ENCODE measurements around the gene COPE. TPM values are rescaled to one million over a fixed set of nuclear protein-coding genes. Genes with fewer than 3 reads are reported as not detected.

COPE gene
- total and polyA plus RNA-seq, 2 of the 4 experiments (the other 2 are of a cell fraction): 347 to 461 TPM

DNA sequence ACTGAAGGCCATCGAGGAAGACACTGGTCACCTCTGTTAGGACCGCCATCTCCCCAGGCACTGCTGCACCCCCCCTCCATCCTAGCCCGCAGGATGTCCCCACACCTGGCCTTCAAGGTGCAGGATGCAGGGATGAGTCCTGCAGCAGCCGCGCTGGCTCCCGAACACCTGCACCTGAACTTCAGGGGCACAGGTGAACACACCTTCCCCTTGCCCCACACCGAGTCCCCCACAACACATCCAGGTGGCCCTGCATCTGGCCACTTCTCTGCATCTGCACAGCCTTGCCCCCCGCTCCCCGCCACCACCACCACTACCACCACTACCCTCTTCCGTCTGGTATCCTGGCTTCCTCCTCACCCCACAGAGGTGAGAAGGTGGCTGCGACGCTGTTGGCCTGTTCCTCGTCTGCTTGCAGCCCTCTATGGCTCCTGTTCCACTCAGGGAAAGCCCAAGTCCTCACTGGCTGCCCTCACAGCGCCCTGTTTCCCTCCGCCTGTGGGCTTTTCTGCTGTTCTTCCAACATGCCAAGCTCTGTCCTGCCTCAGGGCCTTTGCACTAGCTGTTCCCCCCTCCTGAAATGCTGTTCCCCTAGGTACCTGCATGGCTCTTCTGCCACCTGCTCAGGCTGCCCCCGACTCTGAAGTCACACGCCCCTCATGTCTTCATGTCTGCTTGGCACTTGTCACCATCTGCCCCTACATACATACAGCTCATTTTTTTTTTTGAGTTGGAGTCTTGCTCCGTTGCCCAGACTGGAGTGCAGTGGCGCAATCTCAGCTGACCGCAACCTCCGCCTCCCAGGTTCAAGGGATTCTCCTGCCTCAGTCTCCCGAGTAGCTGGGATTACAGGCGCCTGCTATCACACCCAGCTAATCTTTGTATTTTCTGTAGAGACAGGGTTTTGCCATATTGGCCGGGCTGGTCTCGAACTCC lies 21.8 kb downstream of the COPE start:
- no peak overlapping the region for H3K4ac ChIP-seq (ENCODE audit: low read depth, low read length)
- H4K91ac ChIP-seq (ENCODE audit: insufficient read depth, low read depth, low read length): no peak overlapping the region
- no peak overlapping the region for H3K56ac ChIP-seq (ENCODE audit: extremely low read depth, insufficient read depth, low read length)
- no peak for ATAC-seq (ENCODE audit: low read depth)
- no peak overlapping the region for H2BK120ac ChIP-seq (ENCODE audit: low read depth, low read length)
- no peak overlapping the region for H4K8ac ChIP-seq (ENCODE audit: low read depth in 2 of 2, low read length in 2 of 2)
- H3K18ac ChIP-seq (ENCODE audit: low read depth, low read length): no peak overlapping the region
- no peak overlapping the region for H3K14ac ChIP-seq (replicated peaks; ENCODE audit: low read depth, low read length)
- H3K4me3 ChIP-seq (ENCODE audit: insufficient read depth, low read depth, low read length): no peak overlapping the region
- no peak for TF ChIP-seq RFX5 (IDR thresholded peaks at IDR 0.05; ENCODE audit: low read depth, low read length)
- TF ChIP-seq CEBPB (IDR thresholded peaks at IDR 0.05; ENCODE audit: low read depth, low read length): no peak
- TF ChIP-seq, protein P1, sequence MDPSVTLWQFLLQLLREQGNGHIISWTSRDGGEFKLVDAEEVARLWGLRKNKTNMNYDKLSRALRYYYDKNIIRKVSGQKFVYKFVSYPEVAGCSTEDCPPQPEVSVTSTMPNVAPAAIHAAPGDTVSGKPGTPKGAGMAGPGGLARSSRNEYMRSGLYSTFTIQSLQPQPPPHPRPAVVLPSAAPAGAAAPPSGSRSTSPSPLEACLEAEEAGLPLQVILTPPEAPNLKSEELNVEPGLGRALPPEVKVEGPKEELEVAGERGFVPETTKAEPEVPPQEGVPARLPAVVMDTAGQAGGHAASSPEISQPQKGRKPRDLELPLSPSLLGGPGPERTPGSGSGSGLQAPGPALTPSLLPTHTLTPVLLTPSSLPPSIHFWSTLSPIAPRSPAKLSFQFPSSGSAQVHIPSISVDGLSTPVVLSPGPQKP (IDR thresholded peaks at IDR 0.05; ENCODE audit: borderline replicate concordance, low read depth, low read length): no peak
- no peak for TF ChIP-seq RAD21 (IDR thresholded peaks at IDR 0.05; ENCODE audit: low read length)
- TF ChIP-seq CTCF (conservative IDR thresholded peaks at IDR 0.05; ENCODE audit: low read depth, low read length): no peak
- no peak for TF ChIP-seq NFE2L2 (IDR thresholded peaks at IDR 0.05; ENCODE audit: low read depth, low read length)
- no peak for TF ChIP-seq SMC3 (IDR thresholded peaks at IDR 0.05; ENCODE audit: low read depth, low read length)
- TF ChIP-seq FOS (IDR thresholded peaks at IDR 0.05; ENCODE audit: low read depth, low read length): no peak
- TF ChIP-seq BHLHE40 (IDR thresholded peaks at IDR 0.05; ENCODE audit: low read depth, low read length): no peak
- TF ChIP-seq, protein P2, sequence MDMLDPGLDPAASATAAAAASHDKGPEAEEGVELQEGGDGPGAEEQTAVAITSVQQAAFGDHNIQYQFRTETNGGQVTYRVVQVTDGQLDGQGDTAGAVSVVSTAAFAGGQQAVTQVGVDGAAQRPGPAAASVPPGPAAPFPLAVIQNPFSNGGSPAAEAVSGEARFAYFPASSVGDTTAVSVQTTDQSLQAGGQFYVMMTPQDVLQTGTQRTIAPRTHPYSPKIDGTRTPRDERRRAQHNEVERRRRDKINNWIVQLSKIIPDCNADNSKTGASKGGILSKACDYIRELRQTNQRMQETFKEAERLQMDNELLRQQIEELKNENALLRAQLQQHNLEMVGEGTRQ (IDR thresholded peaks at IDR 0.05; ENCODE audit: low read depth, low read length): no peak
- TF ChIP-seq CHD1 (IDR thresholded peaks at IDR 0.05; ENCODE audit: low read depth, low read length): no peak
- no peak for TF ChIP-seq RCOR1 (IDR thresholded peaks at IDR 0.05; ENCODE audit: insufficient replicate concordance, low read length)
- TF ChIP-seq MAFK (IDR thresholded peaks at IDR 0.05; ENCODE audit: low read depth, low read length): no peak
- no peak for TF ChIP-seq POLR2A (IDR thresholded peaks at IDR 0.05; ENCODE audit: low read depth, low read length)
- H3K4me2 ChIP-seq (ENCODE audit: low read depth, low read length): no peak overlapping the region
- WGBS, 2 experiments (ENCODE audit: extremely low coverage in 2 of 2, insufficient read length in 1 of 2): 90% methylated on average over 11 of the region's 25 CpGs; no CpG with 5 or more reads in 1 of the 2 experiments
- CTCF ChIA-PET: interaction anchor here (1.3 kb wide), 1 partner anchor 90 kb away, joined by 7 read pairs; no protein-coding TSS in a partner anchor
- in situ Hi-C loops (cut with MboI; ENCODE audit: low sequenced_read_pairs) (no loop called here), intact Hi-C loops (cut with micrococcal nuclease) (no loop called here), dilution Hi-C loops (cut with HindIII; ENCODE audit: low sequenced_read_pairs, unreplicated experiment) (no loop called here)
- peaks cover 7% of the 10 kb centered on the region; the same call in 1 of the 2 replicates for H3K27me3 ChIP-seq (ENCODE audit: control insufficient read depth, insufficient read depth, low read length)
- H2AK9ac ChIP-seq (replicated peaks; ENCODE audit: low read depth, low read length, poor library complexity): peak overlapping the region; percentile 58
- no peak overlapping the region for H2AK5ac ChIP-seq (ENCODE audit: low read depth, low read length)
- peaks cover 8% of the 10 kb centered on the region; the same call in 1 of the 2 replicates for H3K4me1 ChIP-seq (ENCODE audit: control insufficient read depth, insufficient read depth, low read length)
- H3K79me1 ChIP-seq (ENCODE audit: low read depth in 1 of 2, low read length in 2 of 2): peaks cover 0 to 3% of the 10 kb centered on the region in 2 experiments; a peak in 1 of 4 replicates
- POLR2A ChIA-PET (ENCODE audit: unreplicated experiment): no interaction called here
- no TSS peak for BruUV-seq (replicated peaks)
- H2AFZ ChIP-seq (replicated peaks; ENCODE audit: low read length, poor library complexity): no peak overlapping the region
- no peak overlapping the region for H3K9ac ChIP-seq (ENCODE audit: low read depth, low read length)
- no peak overlapping the region for H2BK5ac ChIP-seq (ENCODE audit: low read depth, low read length, poor library complexity, severe bottlenecking)
- no peak overlapping the region for H3K23ac ChIP-seq (ENCODE audit: low read depth, low read length)
- H2BK15ac ChIP-seq (ENCODE audit: low read depth, low read length): no peak overlapping the region
- H2BK20ac ChIP-seq (ENCODE audit: low read depth, low read length): no peak overlapping the region
- peaks cover 28% of the 10 kb centered on the region for H4K20me1 ChIP-seq (ENCODE audit: insufficient read depth, low read length)
- H3K9me1 ChIP-seq (ENCODE audit: insufficient read depth, low read length): no peaks in the 10 kb centered on the region
- DNase-seq: no peak
- peaks cover 26% of the 10 kb centered on the region for H3K36me3 ChIP-seq (ENCODE audit: control insufficient read depth, insufficient read depth, low read length)
- no peaks in the 10 kb centered on the region for H3K9me3 ChIP-seq (ENCODE audit: control insufficient read depth, insufficient read depth, low read length)
- no peak overlapping the region for H3K27ac ChIP-seq (ENCODE audit: insufficient read depth, low read length)
- H4K5ac ChIP-seq (ENCODE audit: low read depth, low read length): no peak overlapping the region
